Spleen (tissue), 11 donors: ENCODE data around the gene LIPT2. TPM values are rescaled to one million over a fixed set of nuclear protein-coding genes. Genes with fewer than 3 reads are reported as not detected.
A peak's percentile ranks its signal among the peaks of the same experiment; 100 is the strongest.

Experiments
- DNase-seq: peaks from one replicate; pipeline ENCODE4 v3.0.0-alpha.2; 2020
- H3K27ac ChIP-seq, 8 donors: fragments of 200-600 bp; sonication (generic) in 7 of 8; 1 replicate in 4 of 8; 2 replicates in 4 of 8; pipeline versions ENCODE4 v1.5.0 to v1.8.0; 2016 to 2021; ENCODE audit warnings: inconsistent platforms in 4 of 8, mild to moderate bottlenecking in 4 of 8, moderate library complexity in 1 of 8
- H3K27me3 ChIP-seq, 7 donors: fragments of 200-600 bp; sonication (generic) in 6 of 7; replicated peaks in 1 of 7; 1 replicate in 4 of 7; 2 replicates in 3 of 7; pipeline versions ENCODE4 v1.5.0 to v1.8.0; 2016 to 2021; ENCODE audit warnings: inconsistent platforms in 3 of 7, mild to moderate bottlenecking in 1 of 7
- H3K36me3 ChIP-seq, 6 donors: fragments of 200-600 bp; sonication (generic) in 5 of 6; 1 replicate in 4 of 6; 2 replicates in 2 of 6; pipeline versions ENCODE4 v1.5.0 to v1.8.0; 2016 to 2021; ENCODE audit warnings: inconsistent platforms in 2 of 6
- H3K4me1 ChIP-seq, 6 donors: fragments of 200-600 bp; sonication (generic) in 5 of 6; 1 replicate in 3 of 6; 2 replicates in 3 of 6; pipeline versions ENCODE4 v1.5.0 to v1.8.0; 2016 to 2021; ENCODE audit warnings: inconsistent platforms in 3 of 6
- H3K4me3 ChIP-seq, 8 donors: fragments of 200-600 bp; sonication (generic) in 7 of 8; 1 replicate in 4 of 8; 2 replicates in 4 of 8; pipeline versions ENCODE4 v1.5.0 to v1.8.0; 2016 to 2021; ENCODE audit warnings: inconsistent platforms in 4 of 8, mild to moderate bottlenecking in 4 of 8, moderate library complexity in 2 of 8
- H3K9me3 ChIP-seq, 8 donors: fragments of 200-600 bp; sonication (generic) in 7 of 8; 1 replicate in 4 of 8; 2 replicates in 4 of 8; pipeline versions ENCODE4 v1.5.0 to v1.8.0; 2016 to 2021; ENCODE audit warnings: inconsistent platforms in 4 of 8
- CTCF ChIP-seq, 11 experiments: fragments of 200-600 bp in 7 of 11; fragments of 450-650 bp in 4 of 11; sonication (generic) in 4 of 11; IDR thresholded peaks in 8 of 11; conservative IDR thresholded peaks in 3 of 11; 1 replicate in 7 of 11; 2 replicates in 4 of 11; pipeline versions ENCODE4 v1.4.0 to v1.8.0; 2016 to 2021; ENCODE audit warnings: antibody characterized with exemption in 11 of 11, inconsistent platforms in 4 of 11, mild to moderate bottlenecking in 1 of 11
- POLR2A ChIP-seq, 3 donors: fragments of 450-650 bp; IDR thresholded peaks; one replicate each; pipeline ENCODE4 v1.5.1; 2017; ENCODE audit warnings: antibody characterized with exemption in 3 of 3, mild to moderate bottlenecking in 1 of 3
- POLR2AphosphoS5 ChIP-seq, 3 donors: sonication (generic); formaldehyde crosslinking; IDR thresholded peaks; one replicate each; pipeline ENCODE4 v1.5.1; 2017; ENCODE audit warnings: antibody characterized with exemption in 3 of 3
- WGBS, 5 donors: extraction: QIAGEN DNeasy Blood & Tissue Kit in 3 of 5; methylation state at CpG; one replicate each; pipeline versions ENCODE4 v1.1.5 to v1.1.7; 2013 to 2018; 5-methylcytosine and 5-hydroxymethylcytosine counted together
- intact Hi-C: fragments of 100-400 bp; cut with DNase I; formaldehyde crosslinking; loops from one replicate; pipeline ENCODE4 v1.15.0; 2023; ENCODE audit warnings: low total_unique reads
- polyA plus RNA-seq, 3 donors: library from polyadenylated mRNA; stranded (reverse); fragments of 200-250 nt; gene quantifications; one replicate each; pipeline ENCODE4 v1.2.1, GENCODE V29; 2013
- total RNA-seq, 7 donors: library from RNA; depleted of rRNA in 3 of 7; stranded (reverse); fragments of >200 nt in 3 of 7; fragmentation: NEBNext Ultra II Directional in 4 of 7; extraction: Animal tissue kit (Norgen Biotek cat#: 25700) in 4 of 7; gene quantifications; one replicate each; pipeline versions ENCODE4 v1.1.0 to v1.2.1, GENCODE V29; 2016 to 2021
- donor health status: healthy with polysubstance abuse.
- donor health status: DM: no; HTN: no; CAD: no; lungs with moderate emphysema.
- donor health status: DM: no; HTN: no; CAD: no.
- donor health status: Bipolar disorder and iron deficiency.
- donor health status: healthy.
- donor health status: DM: no; HTN: no; CAD: no.
- donor health status: DM: yes; HTN: yes; CAD: no.

The LIPT2 gene
- total and polyA plus RNA-seq, 10 donors: 2.0 to 9.1 (median 4.0) TPM

GRCh38 chr11:74465291-74465708 is 28.2 kb downstream of the LIPT2 start:
- intact Hi-C loops: no loop called here
- Histone ChIP-seq H3K27me3 (peaks cover 0 to 25% (median 0%) of the 10 kb centered on the region in 7 donors), H3K9me3 (no peaks in the 10 kb centered on the region), H3K4me3 (no peak overlapping the region), H3K36me3 (no peaks in the 10 kb centered on the region), H3K4me1 (peaks cover 10 to 69% (median 28%) of the 10 kb centered on the region in 6 donors), H3K27ac (peak overlapping the region in 1 of 8 donors; percentile 1)
- WGBS, 5 donors: 64 to 88% (median 75%) methylated on average over 2 of the region's 2 CpGs
- no peak for DNase-seq
- TF ChIP-seq POLR2AphosphoS5 (IDR thresholded peaks at IDR 0.05): no peak
- no peak for TF ChIP-seq POLR2A (IDR thresholded peaks at IDR 0.05)
- TF ChIP-seq CTCF (IDR thresholded peaks at IDR 0.05 in 8 of 11, conservative IDR thresholded peaks at IDR 0.05 in 3 of 11): no peak

GRCh38 chr11:74464746-74465145 is 28.8 kb downstream of the LIPT2 start:
- H3K9me3 ChIP-seq: no peaks in the 10 kb centered on the region
- peaks cover 0 to 25% (median 0%) of the 10 kb centered on the region in 7 donors for H3K27me3 ChIP-seq
- peak overlapping the region in 1 of 8 donors; percentile 93 for H3K27ac ChIP-seq
- H3K4me3 ChIP-seq: no peak overlapping the region
- no peak for DNase-seq
- H3K4me1 ChIP-seq: peaks cover 10 to 74% (median 28%) of the 10 kb centered on the region in 6 donors
- intact Hi-C loops: no loop called here
- no peaks in the 10 kb centered on the region for H3K36me3 ChIP-seq
- 88 to 95% (median 88%) methylated on average over 1 of the region's 1 CpG for WGBS, 5 donors
- TF ChIP-seq POLR2A (IDR thresholded peaks at IDR 0.05) (no peak), CTCF (IDR thresholded peaks at IDR 0.05 in 8 of 11, conservative IDR thresholded peaks at IDR 0.05 in 3 of 11) (no peak), POLR2AphosphoS5 (IDR thresholded peaks at IDR 0.05) (no peak)

- WGBS, 5 donors: 50 to 95% (median 84%) methylated on average over 1 of the region's 1 CpG
- Histone ChIP-seq H3K27ac (peak overlapping the region in 6 of 8 donors; percentile 74 to 93 (median 90)), H3K36me3 (peaks cover 0 to 7% (median 0%) of the 10 kb centered on the region in 6 donors)
These were observed 30.3 kb downstream of the LIPT2 start for GRCh38 chr11:74463216-74463615.

More at GRCh38 chr11:74463216-74463615, 30.3 kb downstream of the LIPT2 start:
- DNase-seq: no peak
- TF ChIP-seq POLR2AphosphoS5 (IDR thresholded peaks at IDR 0.05) (no peak), POLR2A (IDR thresholded peaks at IDR 0.05) (no peak), CTCF (IDR thresholded peaks at IDR 0.05 in 8 of 11, conservative IDR thresholded peaks at IDR 0.05 in 3 of 11) (no peak)
- intact Hi-C loops: no loop called here
- H3K4me3 ChIP-seq: no peak overlapping the region
- peaks cover 10 to 80% (median 28%) of the 10 kb centered on the region in 6 donors for H3K4me1 ChIP-seq
- no peaks in the 10 kb centered on the region for H3K9me3 ChIP-seq
- peaks cover 0 to 24% (median 0%) of the 10 kb centered on the region in 7 donors for H3K27me3 ChIP-seq
